ENCODE measurements around the gene CNTNAP5.

The CNTNAP5 gene

GRCh38 chr2:124561486-124561885 is 536.4 kb downstream of the CNTNAP5 start:
- TF ChIP-seq CTCF (IDR thresholded peaks at IDR 0.05): no peak
- Histone ChIP-seq H3K4me3 (no peak overlapping the region), H3K27ac (no peak overlapping the region)
- DNase-seq (ENCODE audit: low spot score): no peak

- H3K27ac ChIP-seq: no peak overlapping the region
- no peak overlapping the region for H3K4me3 ChIP-seq
- no peak for DNase-seq (ENCODE audit: low spot score)
- no peak for TF ChIP-seq CTCF (IDR thresholded peaks at IDR 0.05)
Observed at GRCh38 chr2:124563426-124563825, 538.3 kb downstream of the CNTNAP5 start.

GRCh38 chr2:124566518-124566970 is 541.5 kb downstream of the CNTNAP5 start:
- Histone ChIP-seq H3K27ac (no peak overlapping the region), H3K4me3 (no peak overlapping the region)
- DNase-seq (ENCODE audit: low spot score): no peak
- TF ChIP-seq CTCF (IDR thresholded peaks at IDR 0.05): no peak

- Histone ChIP-seq H3K4me3 (no peak overlapping the region), H3K27ac (no peak overlapping the region)
- TF ChIP-seq CTCF (IDR thresholded peaks at IDR 0.05): no peak
- DNase-seq (ENCODE audit: low spot score): no peak
Observed at GRCh38 chr2:124570872-124571271, 545.8 kb downstream of the CNTNAP5 start.

- DNase-seq (ENCODE audit: low spot score): no peak
- Histone ChIP-seq H3K4me3 (no peak overlapping the region), H3K27ac (no peak overlapping the region)
- TF ChIP-seq CTCF (IDR thresholded peaks at IDR 0.05): no peak
Observed at GRCh38 chr2:124571836-124572235, 546.7 kb downstream of the CNTNAP5 start.

- H3K27ac ChIP-seq: no peak overlapping the region
- no peak for TF ChIP-seq CTCF (IDR thresholded peaks at IDR 0.05)
- no peak for DNase-seq (ENCODE audit: low spot score)
- no peak overlapping the region for H3K4me3 ChIP-seq
Observed at GRCh38 chr2:124572934-124573634, 548.0 kb downstream of the CNTNAP5 start.

- H3K4me3 ChIP-seq: no peak overlapping the region
- TF ChIP-seq CTCF (IDR thresholded peaks at IDR 0.05): no peak
- H3K27ac ChIP-seq: no peak overlapping the region
- DNase-seq (ENCODE audit: low spot score): no peak
Observed at GRCh38 chr2:124575497-124575896, 550.4 kb downstream of the CNTNAP5 start.

Data from coronary artery (tissue), 2 donors.